Endothelial cell of umbilical vein (primary cell): ENCODE results near the gene MRPS6. TPM values are rescaled to one million over a fixed set of nuclear protein-coding genes. Genes with fewer than 3 reads are reported as not detected.

Experiments used
- BruUV-seq: library from RNA; stranded (reverse); fragments of 400-500 nt; replicated peaks from 2 replicates; lab custom pipeline; 2021; lab: Mats Ljungman, UMichigan
- CTCF ChIA-PET: fragments of 300-600, 350-600 bp; sonication (Branson Sonifier 250); formaldehyde crosslinking; loops from one replicate; lab custom pipeline; 2021; ENCODE audit warnings: antibody characterized with exemption, inconsistent platforms; lab: Charles Lee
- POLR2A ChIA-PET: fragments of 300-600, 350-600 bp; sonication (Branson Sonifier 250); formaldehyde crosslinking; loops from one replicate; lab custom pipeline; 2021; ENCODE audit warnings: antibody characterized with exemption, inconsistent platforms; lab: Charles Lee
- DNase-seq: peaks from one replicate; pipeline ENCODE4 v3.0.0-alpha.2; 2011; ENCODE audit warnings: low read depth, low spot score
- FAIRE-seq: peaks from 2 replicates; lab custom pipeline; 2011; peaks lifted over from hg19 to GRCh38; lab: Jason Lieb, UNC
- H2AFZ ChIP-seq: 2 replicates; pipeline ENCODE4 v1.6.0; 2012; ENCODE audit warnings: low read depth, low read length, control low read depth, inconsistent platforms
- H3K27ac ChIP-seq: 2 replicates; pipeline ENCODE4 v1.5.1; 2011; ENCODE audit warnings: low read depth, mild to moderate bottlenecking, control low read depth, low read length, moderate library complexity; ENCODE audit not compliant: insufficient read depth
- H3K27me3 ChIP-seq, 2 experiments: 2 replicates each; pipeline versions ENCODE4 v1.6.0 to v1.6.1; 2011; ENCODE audit warnings: low read length in 2 of 2, mixed read lengths in 1 of 2; ENCODE audit not compliant: control insufficient read depth in 2 of 2, insufficient read depth in 2 of 2
- H3K36me3 ChIP-seq, 2 experiments: 2 replicates in 1 of 2; 3 replicates in 1 of 2; pipeline ENCODE4 v1.5.1; 2011; ENCODE audit warnings: low read length in 2 of 2, mild to moderate bottlenecking in 1 of 2, moderate library complexity in 1 of 2; ENCODE audit not compliant: control insufficient read depth in 2 of 2, insufficient read depth in 2 of 2; ENCODE audit errors: extremely low read depth in 1 of 2
- H3K4me1 ChIP-seq: 3 replicates; pipeline ENCODE4 v1.5.1; 2011; ENCODE audit warnings: mild to moderate bottlenecking, low read length; ENCODE audit not compliant: control insufficient read depth, insufficient read depth; ENCODE audit errors: extremely low read depth
- H3K4me2 ChIP-seq: 2 replicates; pipeline ENCODE4 v1.6.1; 2011; ENCODE audit warnings: low read length, control low read depth, mixed read lengths; ENCODE audit not compliant: insufficient read depth
- H3K4me3 ChIP-seq, 3 experiments: fragments of 200-600 bp in 1 of 3; sonication (generic), shearing (Covaris generic) in 1 of 3; replicated peaks in 1 of 3; 2 replicates each; pipeline ENCODE4 v1.5.1; 2011 to 2016; ENCODE audit warnings: control low read depth in 3 of 3, low read length in 3 of 3, mild to moderate bottlenecking in 2 of 3, inconsistent platforms in 1 of 3, low read depth in 1 of 3, moderate library complexity in 1 of 3; ENCODE audit not compliant: insufficient read depth in 1 of 3
- H3K79me2 ChIP-seq: 2 replicates; pipeline ENCODE4 v1.6.0; 2012; ENCODE audit warnings: low read length, inconsistent platforms; ENCODE audit not compliant: control insufficient read depth, insufficient read depth
- H3K9ac ChIP-seq: replicated peaks from 2 replicates; pipeline ENCODE3; 2011; ENCODE audit warnings: low read length, control low read depth; ENCODE audit not compliant: insufficient read depth; ENCODE audit errors: extremely low read depth
- H3K9me1 ChIP-seq: replicated peaks from 3 replicates; pipeline ENCODE4 v1.6.0; 2011; ENCODE audit warnings: mild to moderate bottlenecking, low read length; ENCODE audit not compliant: control insufficient read depth, insufficient read depth; ENCODE audit errors: extremely low read depth
- H3K9me3 ChIP-seq: replicated peaks from 2 replicates; pipeline ENCODE4 v1.5.1; 2012; ENCODE audit warnings: low read length, inconsistent platforms; ENCODE audit not compliant: control insufficient read depth, insufficient read depth
- H4K20me1 ChIP-seq: replicated peaks from 2 replicates; pipeline ENCODE3; 2011; ENCODE audit warnings: mild to moderate bottlenecking, low read length; ENCODE audit not compliant: control insufficient read depth, insufficient read depth; ENCODE audit errors: extremely low read depth
- EZH2 ChIP-seq: IDR thresholded peaks from 2 replicates; pipeline ENCODE4 v1.6.1; 2012; ENCODE audit warnings: borderline replicate concordance, low read depth, mild to moderate bottlenecking, moderate library complexity, low read length, inconsistent platforms; ENCODE audit not compliant: severe bottlenecking
- FOS ChIP-seq: IDR thresholded peaks from 2 replicates; pipeline ENCODE4 v1.6.1; 2011; ENCODE audit warnings: mild to moderate bottlenecking, low read length, moderate library complexity, borderline replicate concordance; ENCODE audit not compliant: insufficient read depth
- POLR2AphosphoS5 ChIP-seq: IDR thresholded peaks from 2 replicates; pipeline ENCODE4 v1.6.1; 2012; ENCODE audit warnings: low read depth, mild to moderate bottlenecking, control low read depth, low read length, moderate library complexity; ENCODE audit not compliant: insufficient read depth
- dilution Hi-C: fragments of 300-500 bp; cut with MboI; formaldehyde crosslinking; loops from one replicate; pipeline ENCODE4 v1.15.0; 2019; ENCODE audit warnings: low sequenced_read_pairs; ENCODE audit not compliant: extremely low pct_ligation_motif_present
- intact Hi-C: fragments of 100-400 bp; cut with micrococcal nuclease; formaldehyde crosslinking; loops from one replicate; pipeline ENCODE4 v1.10.0; 2022
- polyA plus RNA-seq, 4 experiments: library from polyadenylated mRNA; depleted of rRNA in 3 of 4; stranded (reverse) in 3 of 4; unstranded in 1 of 4; fragments of >200 nt; gene quantifications; 2 replicates each; pipeline versions ENCODE4 v1.2.1 to v1.2.3, GENCODE V29; 2011 to 2012; ENCODE audit warnings: missing spikeins in 1 of 4
- total RNA-seq: library from RNA; stranded (reverse); gene quantifications from 2 replicates; pipeline ENCODE4 v1.2.3, GENCODE V29; 2021
- TF ChIP-seq, protein P1 (sequence below), 2 donors: IDR thresholded peaks; 1 replicate in 1 of 2; 2 replicates in 1 of 2; pipeline ENCODE4 v1.5.1; 2011; ENCODE audit warnings: low read length in 2 of 2, mild to moderate bottlenecking in 2 of 2, moderate library complexity in 2 of 2, control low read depth in 1 of 2, inconsistent platforms in 1 of 2, low read depth in 1 of 2; ENCODE audit not compliant: insufficient read depth in 1 of 2; ENCODE audit errors: extremely low read depth in 1 of 2

MRPS6 gene
- total and polyA plus RNA-seq, 2 donors (not counting 3 experiments of a cell fraction or from before 2014, with no cell fraction given), result 19.8 to 37.2 TPM

DNA sequence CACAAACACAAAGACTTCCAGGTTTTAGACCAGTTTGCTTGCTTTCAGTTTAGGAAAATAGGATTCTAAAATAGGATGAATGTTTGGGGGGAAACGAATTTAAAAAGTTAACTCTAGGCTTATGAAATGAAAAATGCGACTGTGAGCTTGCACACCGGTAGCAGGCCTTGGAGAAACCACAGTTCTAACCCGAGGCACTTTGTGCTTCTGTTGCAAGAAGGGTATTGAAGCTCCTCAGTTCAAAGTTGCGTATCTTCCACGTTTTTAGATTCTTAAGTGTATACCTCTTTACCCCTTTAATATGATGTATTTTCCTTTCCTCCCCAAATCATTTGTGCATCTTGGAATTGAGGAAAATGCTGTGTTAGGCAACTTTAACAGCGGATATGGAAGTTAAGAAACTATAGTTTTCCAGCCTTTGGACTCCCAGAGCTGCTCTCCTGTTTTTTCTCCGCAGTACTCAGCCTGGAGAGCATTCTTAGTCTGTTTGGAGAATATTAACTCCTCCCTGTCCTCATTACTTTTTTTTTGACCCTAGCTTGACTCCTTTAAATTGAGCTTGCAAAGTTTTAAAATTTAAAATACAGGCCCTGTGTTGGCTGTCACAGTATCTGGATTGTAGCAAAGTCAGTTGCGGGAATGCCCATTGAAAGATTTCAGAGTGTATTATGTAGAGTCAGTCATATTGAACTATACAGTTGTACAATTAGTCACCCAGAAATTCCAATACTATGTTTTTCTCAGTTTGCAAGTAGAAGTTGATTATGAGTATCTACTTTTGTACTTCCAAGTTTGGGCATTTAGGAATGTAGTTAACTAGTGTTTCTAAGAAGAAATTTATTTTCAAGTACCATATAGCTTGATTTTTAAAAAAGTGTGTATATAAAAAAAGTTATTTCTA, 2.6 kb downstream of the MRPS6 start:
- Histone ChIP-seq H3K27ac (no peak overlapping the region), H3K27me3 (no peaks in the 10 kb centered on the region), H3K79me2 (peaks cover 13% of the 10 kb centered on the region), H3K4me2 (no peak overlapping the region), H3K36me3 (no peaks in the 10 kb centered on the region), H2AFZ (no peak overlapping the region), H3K9me1 (no peaks in the 10 kb centered on the region), H3K9ac (no peak overlapping the region), H3K9me3 (no peaks in the 10 kb centered on the region), H4K20me1 (no peaks in the 10 kb centered on the region), H3K4me1 (peaks cover 10% of the 10 kb centered on the region), H3K4me3 (no peak overlapping the region)
- DNase-seq (no peak), FAIRE-seq (no peak)
- POLR2A ChIA-PET, result no interaction called here
- BruUV-seq, result no TSS peak
- intact Hi-C loops, result no loop called here
- CTCF ChIA-PET, result interaction anchor here (0.8 to 2.0 kb wide), 3 partner anchors 16 to 152 kb away, joined by 3 to 6 read pairs (median 5); no protein-coding TSS in a partner anchor
- TF ChIP-seq, protein P1, sequence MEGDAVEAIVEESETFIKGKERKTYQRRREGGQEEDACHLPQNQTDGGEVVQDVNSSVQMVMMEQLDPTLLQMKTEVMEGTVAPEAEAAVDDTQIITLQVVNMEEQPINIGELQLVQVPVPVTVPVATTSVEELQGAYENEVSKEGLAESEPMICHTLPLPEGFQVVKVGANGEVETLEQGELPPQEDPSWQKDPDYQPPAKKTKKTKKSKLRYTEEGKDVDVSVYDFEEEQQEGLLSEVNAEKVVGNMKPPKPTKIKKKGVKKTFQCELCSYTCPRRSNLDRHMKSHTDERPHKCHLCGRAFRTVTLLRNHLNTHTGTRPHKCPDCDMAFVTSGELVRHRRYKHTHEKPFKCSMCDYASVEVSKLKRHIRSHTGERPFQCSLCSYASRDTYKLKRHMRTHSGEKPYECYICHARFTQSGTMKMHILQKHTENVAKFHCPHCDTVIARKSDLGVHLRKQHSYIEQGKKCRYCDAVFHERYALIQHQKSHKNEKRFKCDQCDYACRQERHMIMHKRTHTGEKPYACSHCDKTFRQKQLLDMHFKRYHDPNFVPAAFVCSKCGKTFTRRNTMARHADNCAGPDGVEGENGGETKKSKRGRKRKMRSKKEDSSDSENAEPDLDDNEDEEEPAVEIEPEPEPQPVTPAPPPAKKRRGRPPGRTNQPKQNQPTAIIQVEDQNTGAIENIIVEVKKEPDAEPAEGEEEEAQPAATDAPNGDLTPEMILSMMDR (IDR thresholded peaks at IDR 0.05; ENCODE audit: extremely low read depth in 1 of 2, insufficient read depth in 1 of 2, low read depth in 1 of 2, low read length in 2 of 2), result no peak
- no peak for TF ChIP-seq EZH2
- TF ChIP-seq POLR2AphosphoS5, result no peak
- no peak for TF ChIP-seq FOS
- dilution Hi-C loops, result no loop called here
